Eye (tissue), 1 donor: ENCODE data around the gene TAS1R1.

Experiments
- DNase-seq: peaks from one replicate; pipeline ENCODE4 v3.0.0-alpha.2; 2015

Gene TAS1R1

DNA sequence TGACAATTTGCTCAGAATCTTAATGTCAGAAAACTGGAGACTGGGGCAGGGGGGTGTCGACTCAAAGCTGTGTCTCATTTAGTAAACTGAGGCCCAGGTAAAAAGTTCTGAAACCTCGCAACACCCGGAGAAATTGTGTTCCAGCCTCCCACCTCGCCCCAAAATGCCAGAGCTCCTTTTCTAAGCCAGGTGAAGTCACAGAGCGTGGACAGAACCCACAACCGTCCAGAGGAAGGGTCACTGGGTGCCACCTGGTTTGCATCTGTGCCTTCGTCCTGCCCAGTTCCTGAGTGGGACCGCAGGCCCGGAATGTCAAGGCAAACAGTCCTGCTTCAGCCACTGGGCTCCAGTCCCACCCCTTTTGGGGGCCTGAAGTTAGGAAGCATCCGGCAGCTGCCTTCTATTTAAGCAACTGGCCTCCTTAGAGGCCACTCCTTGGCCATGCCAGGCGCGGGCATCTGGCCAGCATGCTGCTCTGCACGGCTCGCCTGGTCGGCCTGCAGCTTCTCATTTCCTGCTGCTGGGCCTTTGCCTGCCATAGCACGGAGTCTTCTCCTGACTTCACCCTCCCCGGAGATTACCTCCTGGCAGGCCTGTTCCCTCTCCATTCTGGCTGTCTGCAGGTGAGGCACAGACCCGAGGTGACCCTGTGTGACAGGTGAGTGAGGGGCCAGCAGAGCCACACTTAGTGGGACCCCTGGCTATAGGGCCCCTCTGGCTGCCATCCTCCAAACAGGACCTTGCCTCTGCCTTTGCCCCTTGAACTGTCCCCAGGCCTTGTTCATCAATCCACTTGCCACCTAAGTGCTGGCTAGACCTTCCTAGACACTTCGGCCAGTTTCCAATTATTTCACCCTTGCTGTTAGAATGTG, at the start of gene TAS1R1:
Gene TAS1R1, plus strand, starts transcription at position 401 of the 872 bp plus-strand sequence. Its CDS starts 67 bp downstream, at position 468.
- DNase-seq = peak; percentile 13

GRCh38 chr1:6505367-6506209, 49.5 kb upstream of the TAS1R1 start:
- no peak for DNase-seq

DNA sequence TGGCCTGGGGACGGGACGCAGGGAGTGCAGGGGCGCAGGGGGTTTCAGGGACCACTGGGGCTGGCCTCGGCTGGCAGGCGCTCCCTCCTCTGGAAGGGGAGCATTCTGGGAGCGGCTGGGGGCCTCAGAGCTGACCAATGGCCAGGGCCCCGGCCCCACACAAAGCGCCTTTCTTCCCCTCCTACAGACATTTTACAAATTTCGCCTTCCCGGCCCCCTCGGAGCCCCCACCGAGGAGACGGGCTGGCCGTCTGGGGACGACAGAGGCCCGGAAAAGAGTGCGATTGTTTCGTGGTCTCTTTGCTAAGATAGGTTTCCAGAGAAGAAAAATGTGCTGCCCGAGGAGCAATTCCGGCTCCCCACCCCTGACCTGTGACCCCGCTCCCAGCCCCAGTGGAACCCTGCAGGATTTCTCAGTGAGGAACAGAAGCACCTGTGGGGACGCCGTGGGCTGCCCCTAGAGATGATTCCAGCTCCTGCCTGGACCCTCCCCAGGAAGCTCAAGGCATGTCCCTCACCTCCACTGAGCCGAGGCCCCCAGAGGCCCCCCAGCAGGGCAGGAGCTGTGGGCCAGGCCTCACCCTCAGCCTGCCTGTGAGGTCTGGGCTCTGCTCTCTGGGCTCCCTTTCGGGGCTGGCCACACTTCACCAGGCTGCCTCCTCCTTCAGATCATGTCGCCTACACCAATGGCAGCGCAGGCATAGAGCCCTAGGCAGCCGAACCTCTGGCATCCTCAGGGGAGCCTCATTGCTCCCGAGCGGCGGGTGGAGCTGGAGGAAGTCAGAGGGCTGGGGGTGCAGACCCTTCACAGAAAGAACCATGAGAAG, 48.7 kb upstream of the TAS1R1 start:
- DNase-seq = no peak

- no peak for DNase-seq
These were observed 48.1 kb upstream of the TAS1R1 start for GRCh38 chr1:6507037-6507428.

- DNase-seq = no peak
These were observed 47.6 kb upstream of the TAS1R1 start for GRCh38 chr1:6507461-6507911.

GRCh38 chr1:6508154-6508815, 46.8 kb upstream of the TAS1R1 start:
- DNase-seq = no peak

- no peak for DNase-seq
These were observed 46.3 kb upstream of the TAS1R1 start for GRCh38 chr1:6508816-6509189.

- DNase-seq = no peak
These were observed 45.7 kb upstream of the TAS1R1 start for GRCh38 chr1:6509220-6509918.

DNA sequence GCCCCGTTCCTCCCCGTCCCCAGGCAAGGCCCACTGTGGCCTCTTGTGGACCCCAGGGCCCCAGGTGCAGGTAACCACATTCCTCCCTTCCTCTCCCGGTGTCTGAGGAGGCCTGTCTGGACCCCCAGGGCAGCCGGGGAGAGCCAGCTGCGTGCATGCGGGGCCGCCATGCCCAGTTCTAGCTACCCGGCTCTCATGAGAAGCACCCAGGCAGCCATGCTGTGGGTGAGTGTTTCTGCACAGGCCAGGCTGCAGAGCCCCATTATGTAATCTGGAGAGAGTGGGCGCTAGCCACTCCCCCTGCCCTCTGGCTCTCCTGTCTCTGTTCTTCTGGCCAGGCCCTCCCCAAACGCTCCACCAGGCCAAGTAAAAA, 45.2 kb upstream of the TAS1R1 start:
- no peak for DNase-seq

DNA sequence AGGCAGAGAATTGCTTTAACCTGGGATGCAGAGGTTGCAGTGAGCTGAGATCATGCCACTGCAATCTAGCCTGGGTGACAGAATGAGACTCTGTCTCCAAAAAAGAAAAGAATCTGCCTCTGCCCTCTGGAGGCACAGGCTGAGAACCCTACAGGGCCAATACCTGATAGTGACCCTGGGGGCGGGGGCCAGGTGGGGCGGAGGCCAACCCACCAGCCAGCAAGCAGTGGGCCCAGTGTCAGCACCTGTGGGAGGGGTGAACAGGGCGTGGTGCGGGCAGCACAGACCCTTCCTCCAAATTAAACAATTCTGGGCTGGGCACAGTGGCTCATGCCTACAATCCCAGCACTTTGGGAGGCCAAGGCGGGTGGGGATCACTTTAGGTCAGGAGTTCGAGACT, 44.6 kb upstream of the TAS1R1 start:
- DNase-seq = no peak

DNA sequence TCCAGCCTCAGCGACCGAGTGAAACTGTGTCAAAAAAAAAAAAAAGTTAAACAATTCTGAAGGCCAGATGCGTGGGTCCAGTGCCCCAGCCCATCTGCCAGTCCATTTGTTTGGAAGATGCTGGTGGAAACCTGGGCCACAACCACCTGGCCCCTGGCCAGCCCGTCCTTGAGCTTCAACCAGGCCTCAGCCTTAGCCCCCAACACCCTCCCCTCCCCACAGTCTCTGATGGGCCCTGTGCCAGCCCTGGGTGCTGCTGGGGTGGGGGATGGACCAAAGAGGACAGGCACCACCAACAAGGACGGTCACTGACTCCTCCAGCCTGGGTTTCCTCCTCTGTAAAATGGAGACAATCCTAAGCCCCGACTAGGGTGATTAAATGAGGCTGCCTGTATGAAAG, 44.1 kb upstream of the TAS1R1 start:
- DNase-seq = no peak

- DNase-seq = no peak
These were observed 43.4 kb upstream of the TAS1R1 start for GRCh38 chr1:6511561-6512244.

DNA sequence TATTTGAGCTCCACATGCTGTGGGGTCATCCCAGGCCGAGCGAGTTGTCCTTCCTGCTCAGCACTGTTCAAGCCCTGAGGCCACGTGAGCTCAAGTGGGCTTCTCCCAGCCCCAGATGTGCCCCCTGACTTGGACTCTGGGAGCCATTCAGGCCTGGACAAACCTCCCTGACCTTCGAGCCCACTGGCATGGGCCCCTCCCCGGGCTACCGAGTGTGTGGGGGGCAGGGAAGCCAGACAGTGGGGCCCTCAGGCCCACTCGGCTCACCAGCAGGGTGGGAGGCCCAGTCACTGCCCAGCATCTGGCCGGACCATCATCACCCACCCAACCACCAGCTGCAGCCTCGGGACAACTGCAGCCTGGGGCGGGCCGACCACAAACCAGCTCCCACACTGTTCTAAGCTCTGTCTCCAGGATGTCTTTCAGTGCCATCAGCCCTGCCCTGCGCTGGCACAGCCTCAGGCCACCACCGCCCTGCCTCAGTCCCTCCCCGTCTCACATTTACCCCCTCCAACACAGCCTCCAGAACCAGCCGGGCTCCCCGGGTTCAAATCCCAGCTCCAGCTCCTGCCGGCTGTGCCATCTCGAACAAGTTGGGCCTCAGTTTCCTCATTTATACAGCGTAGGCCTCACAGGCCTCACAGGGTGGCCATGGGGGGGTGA, 42.7 kb upstream of the TAS1R1 start:
- DNase-seq = no peak

- DNase-seq = no peak
These were observed 42.2 kb upstream of the TAS1R1 start for GRCh38 chr1:6512908-6513280.

GRCh38 chr1:6513320-6513801, 41.7 kb upstream of the TAS1R1 start:
- no peak for DNase-seq

DNA sequence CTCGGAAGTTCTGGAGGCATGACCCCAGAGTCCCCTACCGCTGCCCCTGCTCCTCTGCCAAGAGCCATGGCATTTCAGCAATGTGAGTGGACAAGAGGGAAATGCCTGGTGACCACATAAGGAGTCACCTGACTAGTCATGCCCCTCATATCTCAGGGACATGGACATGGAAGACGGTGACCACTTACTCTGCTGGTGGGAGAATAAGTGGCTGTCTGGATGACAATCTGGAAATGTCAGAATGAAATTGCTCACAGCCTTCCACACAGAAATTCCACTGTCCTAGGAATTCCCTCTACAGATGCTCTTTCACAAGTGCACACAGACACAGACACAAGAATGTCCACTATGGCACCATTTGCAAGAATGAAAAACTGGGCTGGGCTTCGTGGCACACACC, 39.3 kb upstream of the TAS1R1 start:
- no peak for DNase-seq

DNA sequence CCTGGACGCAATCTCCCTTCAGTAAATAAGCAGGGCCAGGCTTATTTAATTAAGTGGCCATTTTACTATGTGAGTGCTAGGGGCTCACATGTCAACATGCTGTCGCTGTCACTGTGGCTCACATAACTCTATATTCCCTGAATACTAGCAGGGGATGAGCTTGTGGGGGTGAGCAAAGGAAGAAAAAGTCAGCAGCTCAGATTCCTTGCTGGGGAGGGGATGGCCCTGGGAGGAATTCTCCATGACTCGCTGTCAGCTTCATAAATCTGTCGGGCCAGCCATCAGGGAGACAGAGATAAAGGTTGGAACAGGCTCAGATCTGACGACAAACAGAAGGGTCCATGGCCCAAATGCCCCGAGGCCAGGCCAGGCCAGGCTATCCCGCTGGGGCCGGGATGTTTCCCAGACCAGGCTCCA, 37.7 kb upstream of the TAS1R1 start:
- no peak for DNase-seq

DNA sequence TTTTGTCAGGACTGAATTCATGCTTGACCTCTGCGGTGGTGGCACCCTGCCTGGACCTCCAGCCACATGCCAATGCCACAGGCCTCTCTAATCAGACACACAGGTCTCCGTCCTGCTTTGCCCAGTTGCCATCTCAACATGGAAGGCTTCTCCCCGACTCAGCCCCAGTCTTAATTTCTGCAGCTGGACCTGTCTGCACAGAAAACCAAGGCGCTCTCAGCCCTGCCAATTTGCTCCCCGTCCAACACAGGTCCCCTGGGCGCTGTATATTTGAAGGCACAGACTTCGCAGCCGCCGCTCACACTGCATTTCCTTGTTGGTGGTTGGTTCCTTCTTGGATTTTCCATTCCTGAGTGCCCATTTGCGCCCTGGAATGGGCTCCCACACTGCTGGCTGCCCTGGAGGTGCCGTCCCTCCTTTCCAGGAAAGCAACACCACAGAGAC, 35.6 kb upstream of the TAS1R1 start:
- DNase-seq = no peak

DNA sequence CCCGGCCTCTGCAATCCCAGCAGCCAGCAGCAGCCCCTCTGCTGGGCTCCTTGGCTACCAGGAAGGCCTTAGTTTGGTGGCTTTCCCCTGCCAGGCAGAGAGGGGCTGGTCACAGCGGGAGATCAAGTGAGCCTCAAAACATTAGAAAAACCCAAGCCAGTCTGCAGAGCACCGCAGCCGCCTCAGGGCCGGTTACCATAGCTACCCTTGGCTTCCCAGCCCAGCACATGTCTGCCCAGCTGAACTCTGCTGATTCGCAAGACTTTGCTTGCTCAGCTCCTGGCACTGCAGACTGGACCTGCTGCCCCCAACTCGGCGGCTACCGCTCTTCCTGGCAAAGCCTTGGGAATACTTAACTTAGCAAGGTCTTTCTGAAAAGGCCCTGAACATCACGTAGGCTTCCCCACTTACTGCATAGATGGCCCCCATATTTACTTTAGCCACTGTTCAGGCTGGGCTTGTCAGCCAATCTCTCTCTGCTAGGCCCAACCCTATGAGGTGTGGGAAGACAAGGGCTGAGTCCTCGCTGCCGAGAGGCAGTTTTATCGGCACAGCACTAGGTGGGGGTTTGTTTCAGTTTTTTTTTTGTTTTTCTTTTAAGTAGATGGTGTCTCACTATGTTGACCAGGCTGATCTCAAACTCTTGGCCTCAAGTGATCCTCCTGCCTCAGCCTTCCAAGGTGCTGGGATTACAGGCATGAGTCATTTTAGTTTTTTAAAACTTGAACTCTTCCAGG, 35.0 kb upstream of the TAS1R1 start:
- peak; percentile 91 for DNase-seq

DNA sequence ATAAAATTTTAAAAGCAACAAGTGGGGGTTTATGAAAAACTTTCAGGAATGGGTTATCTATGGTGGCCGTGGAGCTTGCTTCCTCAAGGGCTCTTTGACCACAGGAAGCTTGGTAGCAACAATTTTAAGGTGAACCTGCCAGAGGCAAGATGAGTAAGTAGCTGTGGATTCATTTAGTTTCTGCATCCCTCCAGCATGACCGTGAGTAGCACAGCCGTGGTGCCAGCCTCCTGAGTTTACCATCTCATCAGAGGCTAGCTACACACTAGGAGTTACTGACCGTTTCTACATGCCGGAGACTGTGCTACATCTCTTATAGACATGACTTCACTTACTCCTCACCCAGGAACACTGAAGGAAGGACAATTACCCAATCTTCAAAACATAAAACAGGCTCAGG, 33.6 kb upstream of the TAS1R1 start:
- no peak for DNase-seq
